OCI-LY1 (cell line): ENCODE results near the gene ARL17A.
"Not testable (repeated sequence)": the region's sequence is repeated elsewhere in the genome, so short reads cannot be mapped to it uniquely, and the experiment has no call there.

Experiments
- CTCF ChIP-seq: fragments of 200-600 bp; sonication (generic), shearing (Covaris generic); IDR thresholded peaks from 2 replicates; pipeline ENCODE4 v1.5.1; 2017; ENCODE audit warnings: mild to moderate bottlenecking, antibody characterized with exemption, low read length, moderate library complexity, mixed read lengths
- EZH2 ChIP-seq: fragments of 200-600 bp; sonication (generic), shearing (Covaris generic); IDR thresholded peaks from 2 replicates; pipeline ENCODE4 v1.8.0; 2017; ENCODE audit warnings: borderline replicate concordance, mixed run types, mild to moderate bottlenecking, antibody characterized with exemption, low read length, moderate library complexity, mixed read lengths

DNA sequence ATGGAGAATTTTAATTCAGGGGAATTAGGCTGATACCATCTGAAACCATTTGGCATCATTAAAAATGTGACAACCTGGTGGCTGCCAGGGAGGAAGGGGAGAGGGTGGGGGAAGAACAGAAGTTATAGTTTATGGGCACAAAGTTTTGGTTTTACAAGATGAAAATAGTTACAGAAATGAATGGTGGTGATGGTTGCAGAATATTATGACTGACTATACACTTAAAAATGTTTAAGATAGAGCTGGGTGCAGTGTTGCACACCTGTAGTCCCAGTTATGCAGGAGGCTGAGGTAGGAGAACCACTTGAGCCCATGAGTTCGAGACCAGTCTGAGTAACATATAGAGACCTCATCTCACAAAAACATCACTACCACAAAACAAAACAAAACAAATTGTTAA lies 12.5 kb downstream of the ARL17A start:
- TF ChIP-seq CTCF, EZH2: not testable (repeated sequence)
